ENCODE data around the gene SPPL2A. TPM values are rescaled to one million over a fixed set of nuclear protein-coding genes. Genes with fewer than 3 reads are reported as not detected.

Gene SPPL2A, protein sequence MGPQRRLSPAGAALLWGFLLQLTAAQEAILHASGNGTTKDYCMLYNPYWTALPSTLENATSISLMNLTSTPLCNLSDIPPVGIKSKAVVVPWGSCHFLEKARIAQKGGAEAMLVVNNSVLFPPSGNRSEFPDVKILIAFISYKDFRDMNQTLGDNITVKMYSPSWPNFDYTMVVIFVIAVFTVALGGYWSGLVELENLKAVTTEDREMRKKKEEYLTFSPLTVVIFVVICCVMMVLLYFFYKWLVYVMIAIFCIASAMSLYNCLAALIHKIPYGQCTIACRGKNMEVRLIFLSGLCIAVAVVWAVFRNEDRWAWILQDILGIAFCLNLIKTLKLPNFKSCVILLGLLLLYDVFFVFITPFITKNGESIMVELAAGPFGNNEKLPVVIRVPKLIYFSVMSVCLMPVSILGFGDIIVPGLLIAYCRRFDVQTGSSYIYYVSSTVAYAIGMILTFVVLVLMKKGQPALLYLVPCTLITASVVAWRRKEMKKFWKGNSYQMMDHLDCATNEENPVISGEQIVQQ
- total RNA-seq (2014; rRNA removed), result 31.7 and 34.4 TPM in 2 replicates
- percentile 65 among the genes with signal in this experiment for Bru-seq, nascent RNA
- percentile 73 among the genes with signal in this experiment for BruChase-seq, experiment 1, labeled RNA remaining after a 6-hour chase
- BruChase-seq, experiment 2, labeled RNA remaining after a 2-hour chase, result percentile 74 among the genes with signal in this experiment
- long read RNA-seq, full-length matches to known transcripts, result 29 of 69 reads
- long read RNA-seq, partial matches to known transcripts, result 4 of 69 reads
- long read RNA-seq, other reads (novel, unspliced or antisense), result 36 of 69 reads

DNA sequence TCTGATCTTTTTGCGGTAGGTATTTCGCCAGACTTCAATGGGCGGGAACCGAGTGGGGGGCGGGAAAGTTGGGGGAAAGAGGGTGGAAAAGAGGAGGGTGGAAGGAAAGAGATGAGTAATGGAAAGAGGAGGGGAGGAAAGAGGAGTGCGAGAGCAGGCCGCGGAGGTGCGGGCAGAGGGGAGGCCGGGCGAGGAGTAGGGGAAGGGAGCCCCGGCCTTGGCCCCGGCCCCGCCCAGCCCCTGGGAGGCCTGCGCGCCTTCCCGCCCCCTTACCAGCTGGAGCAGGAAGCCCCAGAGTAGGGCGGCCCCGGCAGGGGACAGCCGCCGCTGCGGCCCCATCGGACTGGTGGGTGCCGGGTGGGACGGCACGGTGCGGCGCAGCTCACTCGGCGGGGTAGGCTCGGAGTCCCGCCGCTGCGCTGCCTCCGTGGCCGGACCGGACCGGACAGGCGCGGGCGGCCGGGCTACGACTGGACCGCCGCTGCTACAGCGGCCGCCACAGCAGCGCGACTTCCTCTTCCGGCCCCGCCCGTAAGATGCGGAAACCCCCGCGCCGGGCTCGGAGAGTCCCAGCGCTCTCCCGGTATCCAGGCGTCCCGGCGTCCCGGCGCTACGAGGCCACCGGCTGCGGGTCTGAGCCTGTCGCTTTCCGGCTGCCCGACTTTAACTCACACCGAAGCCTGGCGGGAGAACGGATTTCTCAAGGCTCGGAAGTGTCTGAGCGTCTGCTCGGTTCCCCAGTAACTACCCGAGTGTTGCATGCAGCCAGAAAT lies at the start of gene SPPL2A:
Gene SPPL2A, minus strand, starts transcription at position 512 of the 773 bp plus-strand sequence. Its CDS starts 173 bp downstream, at position 339.
- Histone ChIP-seq H3F3A (ENCODE audit: low read length, unreplicated experiment) (no peaks in the 10 kb centered on the region), H2AFZ (ENCODE audit: low read length) (peak within 1 kb of the TSS; percentile 75), H4K20me1 (ENCODE audit: low read length) (no peaks in the 10 kb centered on the region), H3K36me3 (ENCODE audit: low read depth, low read length) (no peaks in the 10 kb centered on the region), H3K9me3 (ENCODE audit: low read length) (no peaks in the 10 kb centered on the region), H3K4me2 (ENCODE audit: low read length) (peak within 1 kb of the TSS; percentile 98), H3K4me1 (ENCODE audit: insufficient read depth, low read length) (peaks cover 13% of the 10 kb centered on the region; the same call in 1 of the 2 replicates), H3K27ac (ENCODE audit: low read length) (peak within 1 kb of the TSS; percentile 32), H3K27me3 (ENCODE audit: low read length) (no peaks in the 10 kb centered on the region), H3K4me3 (ENCODE audit: low read length) (peak within 1 kb of the TSS; percentile 99), H3K9me2 (replicated peaks; ENCODE audit: low read length) (no peaks in the 10 kb centered on the region), H3K9ac (ENCODE audit: low read length) (peak within 1 kb of the TSS; percentile 78), H3K79me2 (ENCODE audit: low read length) (peaks cover 35% of the 10 kb centered on the region)
- ATAC-seq (peak; percentile 82), DNase-seq (peak; percentile 65)
- intact Hi-C loops (cut with micrococcal nuclease), result loop anchor here (2.0 to 5.0 kb wide), 2 partner anchors 78 to 111 kb away; partner anchors contain the start of gene TRPM7
- BruUV-seq (replicated peaks), result no TSS peak
- POLR2A ChIA-PET (ENCODE audit: unreplicated experiment), result interaction anchor here (0.6 kb wide), 1 partner anchor 107 kb away, joined by 3 read pairs; no protein-coding TSS in a partner anchor
- TF ChIP-seq EZH2 (IDR thresholded peaks at IDR 0.05; ENCODE audit: low read length, unreplicated experiment) (no peak), EZH2phosphoT487 (IDR thresholded peaks at IDR 0.05; ENCODE audit: borderline replicate concordance, low read length) (no peak)
- TF ChIP-seq, protein P1, sequence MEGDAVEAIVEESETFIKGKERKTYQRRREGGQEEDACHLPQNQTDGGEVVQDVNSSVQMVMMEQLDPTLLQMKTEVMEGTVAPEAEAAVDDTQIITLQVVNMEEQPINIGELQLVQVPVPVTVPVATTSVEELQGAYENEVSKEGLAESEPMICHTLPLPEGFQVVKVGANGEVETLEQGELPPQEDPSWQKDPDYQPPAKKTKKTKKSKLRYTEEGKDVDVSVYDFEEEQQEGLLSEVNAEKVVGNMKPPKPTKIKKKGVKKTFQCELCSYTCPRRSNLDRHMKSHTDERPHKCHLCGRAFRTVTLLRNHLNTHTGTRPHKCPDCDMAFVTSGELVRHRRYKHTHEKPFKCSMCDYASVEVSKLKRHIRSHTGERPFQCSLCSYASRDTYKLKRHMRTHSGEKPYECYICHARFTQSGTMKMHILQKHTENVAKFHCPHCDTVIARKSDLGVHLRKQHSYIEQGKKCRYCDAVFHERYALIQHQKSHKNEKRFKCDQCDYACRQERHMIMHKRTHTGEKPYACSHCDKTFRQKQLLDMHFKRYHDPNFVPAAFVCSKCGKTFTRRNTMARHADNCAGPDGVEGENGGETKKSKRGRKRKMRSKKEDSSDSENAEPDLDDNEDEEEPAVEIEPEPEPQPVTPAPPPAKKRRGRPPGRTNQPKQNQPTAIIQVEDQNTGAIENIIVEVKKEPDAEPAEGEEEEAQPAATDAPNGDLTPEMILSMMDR (conservative IDR thresholded peaks at IDR 0.05; ENCODE audit: low read depth, low read length), result no peak
- CTCF ChIA-PET, result interaction anchor here (0.6 kb wide), 1 partner anchor 23 kb away, joined by 3 read pairs; no protein-coding TSS in a partner anchor

DNA sequence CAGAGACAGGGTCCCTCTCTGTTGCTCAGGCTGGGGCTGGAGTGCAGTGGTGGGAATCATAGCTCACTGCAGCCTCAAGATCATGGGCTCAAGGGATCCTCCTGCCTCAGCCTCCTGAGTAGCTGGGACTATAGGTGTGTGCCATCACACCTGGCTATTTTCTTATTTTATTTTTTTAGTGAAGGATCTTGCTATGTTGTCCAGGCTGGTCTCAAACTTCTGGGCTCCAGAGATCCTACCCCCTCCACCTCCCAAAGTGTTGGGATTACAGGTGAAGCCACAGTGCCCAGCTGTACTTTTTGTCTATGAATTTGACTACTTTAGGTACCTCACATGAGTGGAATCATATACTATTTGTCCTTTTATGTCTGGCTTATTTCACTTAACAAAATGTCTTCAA lies 49.1 kb upstream of the SPPL2A start:
- no peak for TF ChIP-seq EZH2phosphoT487 (IDR thresholded peaks at IDR 0.05; ENCODE audit: borderline replicate concordance, low read length)
- TF ChIP-seq, protein P1 (conservative IDR thresholded peaks at IDR 0.05; ENCODE audit: low read depth, low read length), result no peak
- no peak for TF ChIP-seq EZH2 (IDR thresholded peaks at IDR 0.05; ENCODE audit: low read length, unreplicated experiment)
- BruUV-seq (replicated peaks), result no TSS peak
- ChIA-PET CTCF (no interaction called here), POLR2A (ENCODE audit: unreplicated experiment) (no interaction called here)
- no peaks in the 10 kb centered on the region for H3K27me3 ChIP-seq (ENCODE audit: low read length)
- ATAC-seq (no peak), DNase-seq (no peak)
- no peaks in the 10 kb centered on the region for H4K20me1 ChIP-seq (ENCODE audit: low read length)
- H3K79me2 ChIP-seq (ENCODE audit: low read length), result no peaks in the 10 kb centered on the region
- H3F3A ChIP-seq (ENCODE audit: low read length, unreplicated experiment), result no peaks in the 10 kb centered on the region
- H3K4me3 ChIP-seq (ENCODE audit: low read length), result no peak overlapping the region
- intact Hi-C loops (cut with micrococcal nuclease), result no loop called here
- H3K4me2 ChIP-seq (ENCODE audit: low read length), result no peak overlapping the region
- H3K9me3 ChIP-seq (ENCODE audit: low read length), result no peaks in the 10 kb centered on the region
- no peaks in the 10 kb centered on the region for H3K36me3 ChIP-seq (ENCODE audit: low read depth, low read length)
- H2AFZ ChIP-seq (ENCODE audit: low read length), result no peak overlapping the region
- H3K4me1 ChIP-seq (ENCODE audit: insufficient read depth, low read length), result peaks cover 4% of the 10 kb centered on the region; the same call in 1 of the 2 replicates
- no peaks in the 10 kb centered on the region for H3K9me2 ChIP-seq (replicated peaks; ENCODE audit: low read length)
- no peak overlapping the region for H3K9ac ChIP-seq (ENCODE audit: low read length)
- no peak overlapping the region for H3K27ac ChIP-seq (ENCODE audit: low read length)

All from PC-3 (cell line).